Esophagus muscularis mucosa (tissue), 4 donors: ENCODE measurements around the gene DCAF6. TPM values are rescaled to one million over a fixed set of nuclear protein-coding genes. Genes with fewer than 3 reads are reported as not detected.

Experiments used
- DNase-seq: peaks from one replicate; pipeline ENCODE4 v3.0.0-alpha.2; 2017; ENCODE audit errors: extremely low spot score
- H3K27ac ChIP-seq, 4 donors: fragments of 200-600 bp; sonication (generic); replicated peaks in 1 of 4; 1 replicate in 3 of 4; 2 replicates in 1 of 4; pipeline ENCODE4 v1.5.1; 2016 to 2019; ENCODE audit warnings: mild to moderate bottlenecking in 1 of 4
- H3K27me3 ChIP-seq, 4 donors: fragments of 200-600 bp; sonication (generic); one replicate each; pipeline versions ENCODE4 v1.5.1 to v1.6.0; 2016 to 2019
- H3K36me3 ChIP-seq, 4 donors: fragments of 200-600 bp; sonication (generic); one replicate each; pipeline ENCODE4 v1.5.1; 2016 to 2019
- H3K4me1 ChIP-seq, 4 donors: fragments of 200-600 bp; sonication (generic); one replicate each; pipeline ENCODE4 v1.5.1; 2016 to 2019
- H3K4me3 ChIP-seq, 4 donors: fragments of 200-600 bp; sonication (generic); 1 replicate in 2 of 4; 2 replicates in 2 of 4; pipeline ENCODE4 v1.5.1; 2016 to 2019; ENCODE audit warnings: mild to moderate bottlenecking in 4 of 4, moderate library complexity in 1 of 4
- H3K9me3 ChIP-seq, 4 donors: fragments of 200-600 bp; sonication (generic); 1 replicate in 3 of 4; 2 replicates in 1 of 4; pipeline ENCODE4 v1.5.1; 2016 to 2019
- CTCF ChIP-seq, 3 experiments: fragments of 200-600 bp in 2 of 3; fragments of 450-650 bp in 1 of 3; sonication (generic) in 2 of 3; IDR thresholded peaks; one replicate each; pipeline ENCODE4 v1.5.1; 2017 to 2019; ENCODE audit warnings: antibody characterized with exemption in 3 of 3, mild to moderate bottlenecking in 2 of 3, moderate library complexity in 1 of 3
- EP300 ChIP-seq: sonication (generic); formaldehyde crosslinking; IDR thresholded peaks from one replicate; pipeline ENCODE4 v1.6.1; 2017; ENCODE audit warnings: antibody characterized with exemption
- POLR2A ChIP-seq: fragments of 450-650 bp; IDR thresholded peaks from one replicate; pipeline ENCODE4 v1.6.1; 2017; ENCODE audit warnings: antibody characterized with exemption, moderate library complexity, mild to moderate bottlenecking, low read depth
- POLR2AphosphoS5 ChIP-seq, 2 donors: sonication (generic); formaldehyde crosslinking; IDR thresholded peaks; one replicate each; pipeline ENCODE4 v1.6.1; 2017; ENCODE audit warnings: antibody characterized with exemption in 2 of 2
- WGBS: methylation state at CpG from one replicate; pipeline ENCODE4 v1.1.5; 2018; 5-methylcytosine and 5-hydroxymethylcytosine counted together
- intact Hi-C: fragments of 100-400 bp; cut with DNase I; formaldehyde crosslinking; loops from one replicate; pipeline ENCODE4 v1.15.1; 2023
- total RNA-seq, 4 donors: library from RNA; depleted of rRNA; stranded (reverse); fragments of >200 nt; gene quantifications; one replicate each; pipeline versions ENCODE4 v1.1.0 to v1.2.1, GENCODE V29; 2016

DCAF6 gene
- total RNA-seq, 4 donors from 2014 or later, result 80.4 to 110 (median 93.9) TPM

GRCh38 chr1:167913895-167914496, 22.5 kb upstream of the DCAF6 start, which contains the start of gene ADCY10:
TSS of gene ADCY10 (minus strand) at chr1:167914134. CDS start at chr1:167905140, 8,994 bp downstream.
- no peak for DNase-seq
- WGBS, result 93% methylated on average over 8 of the region's 9 CpGs
- no peak within 1 kb of the TSS for H3K4me3 ChIP-seq
- H3K9me3 ChIP-seq, result no peaks in the 10 kb centered on the region
- TF ChIP-seq POLR2AphosphoS5 (IDR thresholded peaks at IDR 0.05), result no peak
- TF ChIP-seq POLR2A, result no peak
- TF ChIP-seq CTCF (IDR thresholded peaks at IDR 0.05), result no peak
- TF ChIP-seq EP300, result no peak
- peaks cover 0 to 35% (median 21%) of the 10 kb centered on the region in 4 donors for H3K36me3 ChIP-seq
- H3K4me1 ChIP-seq, result peaks cover 4 to 26% (median 16%) of the 10 kb centered on the region in 4 donors
- intact Hi-C loops, result no loop called here
- H3K27ac ChIP-seq, result no peak within 1 kb of the TSS
- no peaks in the 10 kb centered on the region for H3K27me3 ChIP-seq

GRCh38 chr1:167915569-167915968, 20.9 kb upstream of the DCAF6 start:
- no peaks in the 10 kb centered on the region for H3K9me3 ChIP-seq
- H3K27ac ChIP-seq, result no peak overlapping the region
- intact Hi-C loops, result no loop called here
- H3K4me3 ChIP-seq, result no peak overlapping the region
- H3K4me1 ChIP-seq, result peaks cover 4 to 23% (median 13%) of the 10 kb centered on the region in 4 donors
- TF ChIP-seq POLR2AphosphoS5 (IDR thresholded peaks at IDR 0.05) (no peak), CTCF (IDR thresholded peaks at IDR 0.05) (no peak), EP300 (no peak), POLR2A (no peak)
- H3K27me3 ChIP-seq, result no peaks in the 10 kb centered on the region
- peaks cover 3 to 39% (median 21%) of the 10 kb centered on the region in 4 donors for H3K36me3 ChIP-seq
- 98% methylated on average over 8 of the region's 8 CpGs for WGBS
- DNase-seq, result no peak

- H3K4me1 ChIP-seq, result peaks cover 0 to 21% (median 12%) of the 10 kb centered on the region in 4 donors
- WGBS, result 97% methylated on average over 6 of the region's 6 CpGs
- H3K9me3 ChIP-seq, result no peaks in the 10 kb centered on the region
- no peak overlapping the region for H3K27ac ChIP-seq
- H3K36me3 ChIP-seq, result peaks cover 3 to 39% (median 21%) of the 10 kb centered on the region in 4 donors
- no peak for DNase-seq
- H3K4me3 ChIP-seq, result no peak overlapping the region
- intact Hi-C loops, result no loop called here
- TF ChIP-seq CTCF (IDR thresholded peaks at IDR 0.05), result no peak
- no peak for TF ChIP-seq POLR2AphosphoS5 (IDR thresholded peaks at IDR 0.05)
- TF ChIP-seq EP300, result no peak
- no peak for TF ChIP-seq POLR2A
- no peaks in the 10 kb centered on the region for H3K27me3 ChIP-seq
Measured at GRCh38 chr1:167916766-167917511, 19.5 kb upstream of the DCAF6 start.

GRCh38 chr1:167922023-167922422, 14.5 kb upstream of the DCAF6 start:
- DNase-seq, result no peak
- intact Hi-C loops, result no loop called here
- Histone ChIP-seq H3K36me3 (peaks cover 3 to 21% (median 10%) of the 10 kb centered on the region in 4 donors), H3K9me3 (no peaks in the 10 kb centered on the region), H3K4me1 (peaks cover 9 to 33% (median 23%) of the 10 kb centered on the region in 4 donors), H3K27ac (no peak overlapping the region), H3K4me3 (no peak overlapping the region), H3K27me3 (no peaks in the 10 kb centered on the region)
- TF ChIP-seq POLR2A (no peak), CTCF (IDR thresholded peaks at IDR 0.05) (no peak), POLR2AphosphoS5 (IDR thresholded peaks at IDR 0.05) (no peak), EP300 (no peak)
